C4-2B (cell line): ENCODE measurements around the gene LRBA.

Source experiments
- H3K27ac ChIP-seq: fragments of 450-650 bp; 2 replicates; pipeline ENCODE4 v1.5.1; 2017
- ZFX ChIP-seq: fragments of 450-650 bp; IDR thresholded peaks from 2 replicates; pipeline ENCODE4 v1.6.1; 2017
- TF ChIP-seq, protein P1 (sequence below): fragments of 450-650 bp; conservative IDR thresholded peaks from 2 replicates; pipeline ENCODE4 v1.5.1; 2017; ENCODE audit warnings: mild to moderate bottlenecking

The LRBA gene

DNA sequence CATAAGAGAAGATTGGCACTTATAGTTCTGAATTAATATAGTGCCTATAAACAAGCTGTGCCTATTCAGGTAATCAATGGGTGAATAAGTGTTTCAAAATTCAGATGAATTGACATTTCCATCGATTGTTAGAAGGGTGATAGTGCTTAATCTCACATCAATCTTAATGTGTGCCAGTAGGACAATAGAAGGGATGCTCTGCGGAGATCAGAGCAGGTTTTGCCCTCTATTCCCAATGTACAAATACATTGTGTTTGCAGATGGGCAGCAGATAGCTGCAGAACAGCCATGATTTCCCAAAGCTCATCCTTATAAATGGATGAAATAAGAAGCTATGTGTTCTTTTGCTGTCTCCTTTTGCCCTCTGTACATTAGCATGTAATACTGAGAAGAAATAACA lies 425.9 kb downstream of the LRBA start:
- H3K27ac ChIP-seq = no peak overlapping the region
- TF ChIP-seq, protein P1, sequence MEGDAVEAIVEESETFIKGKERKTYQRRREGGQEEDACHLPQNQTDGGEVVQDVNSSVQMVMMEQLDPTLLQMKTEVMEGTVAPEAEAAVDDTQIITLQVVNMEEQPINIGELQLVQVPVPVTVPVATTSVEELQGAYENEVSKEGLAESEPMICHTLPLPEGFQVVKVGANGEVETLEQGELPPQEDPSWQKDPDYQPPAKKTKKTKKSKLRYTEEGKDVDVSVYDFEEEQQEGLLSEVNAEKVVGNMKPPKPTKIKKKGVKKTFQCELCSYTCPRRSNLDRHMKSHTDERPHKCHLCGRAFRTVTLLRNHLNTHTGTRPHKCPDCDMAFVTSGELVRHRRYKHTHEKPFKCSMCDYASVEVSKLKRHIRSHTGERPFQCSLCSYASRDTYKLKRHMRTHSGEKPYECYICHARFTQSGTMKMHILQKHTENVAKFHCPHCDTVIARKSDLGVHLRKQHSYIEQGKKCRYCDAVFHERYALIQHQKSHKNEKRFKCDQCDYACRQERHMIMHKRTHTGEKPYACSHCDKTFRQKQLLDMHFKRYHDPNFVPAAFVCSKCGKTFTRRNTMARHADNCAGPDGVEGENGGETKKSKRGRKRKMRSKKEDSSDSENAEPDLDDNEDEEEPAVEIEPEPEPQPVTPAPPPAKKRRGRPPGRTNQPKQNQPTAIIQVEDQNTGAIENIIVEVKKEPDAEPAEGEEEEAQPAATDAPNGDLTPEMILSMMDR = no peak
- no peak for TF ChIP-seq ZFX

DNA sequence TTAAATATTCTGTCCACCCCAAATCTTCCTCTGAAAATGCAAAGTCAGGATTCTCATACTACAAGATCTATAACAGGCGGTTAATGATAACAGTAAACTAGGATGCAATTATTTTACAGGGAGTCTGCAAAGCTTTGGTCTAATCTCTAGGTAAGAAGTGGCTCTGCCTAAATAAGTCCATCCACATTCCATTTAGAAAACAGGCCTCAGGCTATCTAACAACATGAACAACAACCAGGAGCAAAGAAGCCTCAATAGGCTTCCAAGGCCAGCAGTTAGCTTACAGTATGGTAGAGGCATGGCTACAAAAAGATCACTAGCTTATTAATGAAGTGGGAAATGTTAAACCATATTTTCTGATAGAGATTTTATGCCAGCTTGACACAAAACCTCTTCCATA lies 426.8 kb downstream of the LRBA start:
- no peak overlapping the region for H3K27ac ChIP-seq
- no peak for TF ChIP-seq ZFX
- TF ChIP-seq, protein P1 = no peak

DNA sequence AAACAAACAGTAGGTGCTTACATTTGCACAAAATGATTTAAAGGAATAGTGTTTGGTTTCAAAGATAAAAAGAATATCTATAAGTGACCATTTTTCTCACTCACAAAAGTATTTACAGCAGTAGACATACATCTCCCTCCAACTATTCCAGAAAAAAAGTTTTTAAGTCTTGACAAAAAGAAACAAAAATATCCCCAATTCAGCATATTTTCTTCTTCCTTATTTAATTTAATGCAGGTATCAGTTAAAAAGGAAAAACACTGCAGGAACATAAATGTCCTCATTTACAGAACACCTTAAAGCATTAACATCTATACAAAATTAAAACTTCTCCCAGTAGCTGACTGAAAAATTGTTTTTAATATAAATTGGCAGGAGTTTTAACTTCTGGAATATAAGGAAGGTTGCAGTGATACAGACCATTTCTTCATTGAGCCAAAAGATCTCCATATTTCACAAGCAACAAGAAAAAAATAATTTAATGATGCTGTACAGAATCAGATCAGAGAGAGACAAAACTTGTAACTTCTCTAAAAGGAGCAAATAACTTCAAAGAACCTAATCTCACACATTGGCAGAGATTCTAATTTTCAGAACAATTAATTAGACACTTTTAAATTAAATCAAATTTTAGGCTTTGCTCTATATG lies 428.8 kb downstream of the LRBA start:
- no peak overlapping the region for H3K27ac ChIP-seq
- no peak for TF ChIP-seq ZFX
- TF ChIP-seq, protein P1 = no peak

DNA sequence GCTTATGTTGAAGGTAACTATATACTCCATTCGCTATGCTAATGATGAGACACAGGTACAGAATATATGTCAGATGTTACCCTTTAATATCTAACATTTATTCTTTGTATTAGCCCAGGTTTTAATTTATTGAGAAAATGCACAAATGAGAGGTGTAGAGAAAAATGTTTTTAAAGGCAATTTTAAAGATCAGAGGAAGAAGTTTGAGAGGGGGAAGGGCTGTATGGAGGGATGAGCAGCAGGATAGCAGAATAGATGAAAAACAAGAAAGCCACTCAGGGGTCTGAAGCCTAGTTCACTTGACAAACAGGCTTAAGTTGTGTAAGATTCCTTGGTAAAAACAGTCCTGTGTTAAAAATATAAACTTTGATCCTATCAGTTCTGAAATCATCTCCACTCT lies 429.5 kb downstream of the LRBA start:
- no peak for TF ChIP-seq ZFX
- TF ChIP-seq, protein P1 = no peak
- H3K27ac ChIP-seq = no peak overlapping the region

DNA sequence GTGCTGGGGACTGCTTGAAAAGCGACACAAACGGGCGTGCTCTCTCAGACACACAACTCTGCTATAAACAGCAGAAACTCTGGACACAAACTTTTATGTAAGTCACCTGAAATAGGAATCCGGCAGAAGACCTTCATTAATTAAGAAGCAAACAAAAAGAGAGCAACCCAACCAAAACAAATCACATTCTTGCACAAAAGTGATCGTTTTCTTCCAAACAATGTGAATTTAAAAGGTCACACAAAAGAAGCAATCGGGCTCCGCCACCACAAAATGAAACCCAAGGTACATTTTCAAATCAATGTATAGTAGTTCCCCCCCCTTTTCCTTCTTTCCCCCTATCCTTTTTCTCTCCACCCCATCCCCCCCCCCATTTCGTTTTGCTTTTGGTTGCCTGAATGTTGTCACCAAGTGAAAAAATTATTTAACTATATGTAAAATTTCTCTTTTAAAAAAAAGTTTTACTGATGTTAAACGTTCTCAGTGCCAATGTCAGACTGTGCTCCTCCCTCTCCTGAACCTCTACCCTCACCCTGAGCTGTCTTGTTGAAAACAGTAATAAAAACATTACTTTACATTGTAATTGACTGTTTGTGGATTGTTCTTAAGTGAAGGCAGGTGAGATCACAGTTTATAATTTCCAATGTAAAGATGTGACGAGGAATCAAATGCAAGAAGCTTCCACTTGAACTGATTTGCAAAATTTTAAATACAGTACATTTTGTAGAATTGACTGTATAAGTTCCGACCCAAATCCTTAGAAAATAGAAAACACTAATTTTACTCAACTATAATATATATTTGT lies 430.8 kb downstream of the LRBA start:
- no peak overlapping the region for H3K27ac ChIP-seq
- no peak for TF ChIP-seq ZFX
- TF ChIP-seq, protein P1 = no peak

DNA sequence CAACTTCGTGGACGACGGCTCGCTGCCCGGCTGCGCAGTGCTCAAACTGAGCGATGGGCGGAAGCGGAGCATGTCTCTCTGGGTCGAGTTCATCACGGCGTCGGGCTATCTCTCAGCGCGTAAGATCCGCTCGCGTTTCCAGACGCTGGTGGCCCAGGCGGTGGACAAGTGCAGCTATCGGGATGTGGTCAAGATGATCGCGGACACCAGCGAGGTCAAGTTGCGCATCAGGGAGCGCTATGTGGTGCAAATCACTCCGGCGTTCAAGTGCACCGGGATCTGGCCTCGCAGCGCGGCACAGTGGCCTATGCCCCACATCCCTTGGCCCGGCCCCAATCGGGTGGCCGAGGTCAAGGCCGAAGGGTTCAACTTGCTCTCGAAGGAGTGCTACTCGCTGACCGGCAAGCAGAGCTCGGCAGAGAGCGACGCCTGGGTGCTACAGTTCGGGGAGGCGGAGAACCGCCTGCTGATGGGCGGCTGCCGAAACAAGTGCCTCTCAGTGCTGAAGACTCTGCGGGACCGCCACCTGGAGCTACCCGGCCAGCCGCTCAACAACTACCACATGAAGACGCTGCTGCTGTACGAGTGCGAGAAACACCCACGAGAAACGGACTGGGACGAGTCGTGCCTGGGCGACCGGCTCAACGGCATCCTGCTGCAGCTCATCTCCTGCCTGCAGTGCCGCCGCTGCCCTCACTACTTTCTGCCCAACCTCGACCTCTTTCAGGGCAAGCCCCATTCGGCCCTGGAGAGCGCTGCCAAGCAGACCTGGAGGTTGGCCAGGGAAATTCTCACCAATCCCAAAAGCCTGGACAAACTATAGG lies 431.6 kb downstream of the LRBA start:
- H3K27ac ChIP-seq = no peak overlapping the region
- TF ChIP-seq ZFX = no peak
- TF ChIP-seq, protein P1 = no peak
